Measurements from ENCODE around the gene PCAT7. TPM values are rescaled to one million over a fixed set of nuclear protein-coding genes. Genes with fewer than 3 reads are reported as not detected.
A peak's percentile ranks its signal among the peaks of the same experiment; 100 is the strongest.

Gene PCAT7
- total and polyA plus RNA-seq, 9 of the 15 experiments (the other 6 are each of a cell fraction or from before 2014, with no cell fraction given) = 0.09 to 0.13 TPM; not detected in 7

DNA sequence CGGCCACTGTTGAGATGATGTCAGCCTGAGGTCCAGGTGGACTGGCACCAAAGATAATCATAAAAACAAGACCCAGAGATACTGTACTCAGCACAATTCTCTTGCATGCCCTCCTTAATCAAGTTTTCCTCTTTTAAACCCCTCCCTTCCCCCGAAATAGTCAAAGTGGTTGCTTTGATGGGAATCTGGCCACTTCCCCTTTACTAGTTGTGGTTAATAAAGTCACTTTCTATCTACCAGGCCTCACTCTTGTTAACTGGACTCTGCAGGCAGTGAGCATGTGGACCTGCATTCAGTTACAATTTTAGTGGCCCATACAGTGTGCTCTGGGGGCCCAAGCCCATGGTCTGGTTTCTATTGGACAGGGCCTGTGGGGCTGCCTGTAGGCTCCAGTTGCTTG is 21.2 kb downstream of the PCAT7 start:
- intact Hi-C loops (cut with micrococcal nuclease) = no loop called here
- no TSS peak for BruUV-seq (replicated peaks)
- Histone ChIP-seq H3K79me2 (ENCODE audit: control insufficient read depth, insufficient read depth, low read length) (no peaks in the 10 kb centered on the region), H3K27me3 (ENCODE audit: control insufficient read depth in 2 of 2, insufficient read depth in 2 of 2, low read length in 2 of 2) (peaks cover 9 to 18% of the 10 kb centered on the region in 2 experiments; a peak in 4 of 5 replicates), H3K36me3 (ENCODE audit: control insufficient read depth, insufficient read depth, low read length) (no peaks in the 10 kb centered on the region), H3K4me2 (ENCODE audit: insufficient read depth, low read length) (no peak overlapping the region), H3K4me3 (no peak overlapping the region), H3K4me1 (replicated peaks in 1 of 2; ENCODE audit: control insufficient read depth in 2 of 2, insufficient read depth in 2 of 2, low read length in 2 of 2) (no peaks in the 10 kb centered on the region), H3K27ac (ENCODE audit: extremely low read depth, low read depth, low read length) (no peak overlapping the region), H3K9ac (ENCODE audit: insufficient read depth in 1 of 2, low read depth in 2 of 2, low read length in 2 of 2) (no peak overlapping the region), H2AFZ (ENCODE audit: low read depth, low read length) (no peak overlapping the region), H3K9me1 (ENCODE audit: control insufficient read depth, insufficient read depth, low read length) (no peaks in the 10 kb centered on the region), H3K9me3 (replicated peaks; ENCODE audit: control insufficient read depth, insufficient read depth, low read depth, low read length) (no peaks in the 10 kb centered on the region), H4K20me1 (replicated peaks; ENCODE audit: control insufficient read depth, insufficient read depth, low read length) (no peaks in the 10 kb centered on the region)
- ChIA-PET POLR2A (no interaction called here), CTCF (ENCODE audit: low intra/inter-chr PET ratio) (no interaction called here)
- DNase-seq (ENCODE audit: extremely low read depth in 1 of 4, low spot score in 3 of 4) = no peak
- peak; percentile 74; the same call in 1 of the 2 replicates for TF ChIP-seq SPI1 (IDR thresholded peaks at IDR 0.05; ENCODE audit: borderline replicate concordance, low read depth, low read length)
- TF ChIP-seq, protein P1, sequence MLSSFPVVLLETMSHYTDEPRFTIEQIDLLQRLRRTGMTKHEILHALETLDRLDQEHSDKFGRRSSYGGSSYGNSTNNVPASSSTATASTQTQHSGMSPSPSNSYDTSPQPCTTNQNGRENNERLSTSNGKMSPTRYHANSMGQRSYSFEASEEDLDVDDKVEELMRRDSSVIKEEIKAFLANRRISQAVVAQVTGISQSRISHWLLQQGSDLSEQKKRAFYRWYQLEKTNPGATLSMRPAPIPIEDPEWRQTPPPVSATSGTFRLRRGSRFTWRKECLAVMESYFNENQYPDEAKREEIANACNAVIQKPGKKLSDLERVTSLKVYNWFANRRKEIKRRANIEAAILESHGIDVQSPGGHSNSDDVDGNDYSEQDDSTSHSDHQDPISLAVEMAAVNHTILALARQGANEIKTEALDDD (IDR thresholded peaks at IDR 0.05) = peak; percentile 87
- TF ChIP-seq CCAR2 (IDR thresholded peaks at IDR 0.05; ENCODE audit: low read depth, low read length) = no peak
- WGBS (ENCODE audit: insufficient coverage, low coverage, missing lambda C conversion rate) = 0% methylated on average over 2 of the region's 2 CpGs
- no peak for ATAC-seq
- FAIRE-seq = no peak
- in situ Hi-C loops (cut with MboI) = no loop called here

DNA sequence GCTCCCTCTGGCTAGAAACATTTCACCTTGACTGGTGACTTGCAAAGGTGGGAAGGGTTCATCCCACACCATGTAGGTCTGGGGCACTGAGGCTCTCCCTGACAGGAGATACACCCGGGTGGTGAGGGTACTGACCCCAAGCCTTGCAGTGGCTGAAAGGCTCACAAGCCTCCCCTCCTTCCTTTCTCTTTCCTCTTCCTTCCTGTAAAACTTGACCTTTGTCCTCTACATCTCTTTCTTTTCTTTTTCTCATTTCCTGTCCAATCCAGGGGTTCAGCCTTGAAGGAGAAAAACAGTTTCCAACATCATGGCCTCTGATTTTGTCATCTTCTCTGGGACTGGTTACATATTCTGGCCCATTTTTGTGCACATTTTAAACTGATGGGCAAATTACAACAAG is 22.2 kb downstream of the PCAT7 start:
- ChIA-PET CTCF (ENCODE audit: low intra/inter-chr PET ratio) (no interaction called here), POLR2A (no interaction called here)
- in situ Hi-C loops (cut with MboI) = no loop called here
- BruUV-seq (replicated peaks) = no TSS peak
- no peaks in the 10 kb centered on the region for H3K36me3 ChIP-seq (ENCODE audit: control insufficient read depth, insufficient read depth, low read length)
- no peak overlapping the region for H3K4me3 ChIP-seq
- TF ChIP-seq MEF2A (IDR thresholded peaks at IDR 0.05; ENCODE audit: control insufficient read depth, low read depth, low read length) (no peak), CREB1 (IDR thresholded peaks at IDR 0.05) (no peak), CREB1 (CRISPR knock-in tag; IDR thresholded peaks at IDR 0.05) (no peak)
- H4K20me1 ChIP-seq (replicated peaks; ENCODE audit: control insufficient read depth, insufficient read depth, low read length) = no peaks in the 10 kb centered on the region
- 0% methylated on average over 1 of the region's 1 CpG for WGBS (ENCODE audit: insufficient coverage, low coverage, missing lambda C conversion rate)
- no peaks in the 10 kb centered on the region for H3K9me3 ChIP-seq (replicated peaks; ENCODE audit: control insufficient read depth, insufficient read depth, low read depth, low read length)
- no peak overlapping the region for H3K4me2 ChIP-seq (ENCODE audit: insufficient read depth, low read length)
- peaks cover 5 to 9% of the 10 kb centered on the region in 2 experiments; a peak in 4 of 5 replicates for H3K27me3 ChIP-seq (ENCODE audit: control insufficient read depth in 2 of 2, insufficient read depth in 2 of 2, low read length in 2 of 2)
- DNase-seq (ENCODE audit: extremely low read depth in 1 of 4, low spot score in 3 of 4) (no peak), FAIRE-seq (no peak), ATAC-seq (no peak)
- no peaks in the 10 kb centered on the region for H3K9me1 ChIP-seq (ENCODE audit: control insufficient read depth, insufficient read depth, low read length)
- H3K9ac ChIP-seq (ENCODE audit: insufficient read depth in 1 of 2, low read depth in 2 of 2, low read length in 2 of 2) = no peak overlapping the region
- no peaks in the 10 kb centered on the region for H3K4me1 ChIP-seq (replicated peaks in 1 of 2; ENCODE audit: control insufficient read depth in 2 of 2, insufficient read depth in 2 of 2, low read length in 2 of 2)
- no peak overlapping the region for H2AFZ ChIP-seq (ENCODE audit: low read depth, low read length)
- intact Hi-C loops (cut with micrococcal nuclease) = no loop called here
- H3K27ac ChIP-seq (ENCODE audit: extremely low read depth, low read depth, low read length) = no peak overlapping the region
- no peaks in the 10 kb centered on the region for H3K79me2 ChIP-seq (ENCODE audit: control insufficient read depth, insufficient read depth, low read length)

Measured in K562 (cell line).